SHP77 (cell line): ENCODE measurements around the gene RFXAP.

Source experiments
- DNase-seq, 2 experiments: peaks; one replicate each; lab custom pipeline; 2025; lab: John Stamatoyannopoulos, UW

Gene RFXAP

GRCh38 chr13:36866232-36866631, 47.2 kb downstream of the RFXAP start:
- no peak for DNase-seq

- no peak for DNase-seq
Measured at GRCh38 chr13:36870050-36870692, 51.1 kb downstream of the RFXAP start.

- no peak for DNase-seq
Measured at GRCh38 chr13:36872621-36873020, 53.6 kb downstream of the RFXAP start.

GRCh38 chr13:36875431-36875830, 56.4 kb downstream of the RFXAP start:
- DNase-seq = peak; percentile 17 to 19

- DNase-seq = no peak
Measured at GRCh38 chr13:36875961-36876360, 56.9 kb downstream of the RFXAP start.
